MM.1S (cell line): Measurements from ENCODE around the gene ADAMTS12.

ENCODE experiments used
- DNase-seq: peaks from one replicate; pipeline ENCODE4 v3.0.0-alpha.2; 2015
- H2AFZ ChIP-seq: fragments of 300-600 bp; sonication (generic); 2 replicates; pipeline ENCODE4 v1.6.0; 2016; ENCODE audit warnings: antibody characterized with exemption, low read length
- H3F3A ChIP-seq: fragments of 300-600 bp; sonication (generic); 2 replicates; pipeline ENCODE4 v1.6.1; 2016; ENCODE audit warnings: mild to moderate bottlenecking, antibody characterized with exemption, low read length, moderate library complexity, mixed read lengths; ENCODE audit not compliant: insufficient read depth
- H3K27ac ChIP-seq: fragments of 300-600 bp; sonication (generic); 2 replicates; pipeline ENCODE4 v1.5.1; 2016; ENCODE audit warnings: mild to moderate bottlenecking, low read length
- H3K27me3 ChIP-seq: fragments of 300-600 bp; sonication (generic); replicated peaks from 2 replicates; pipeline ENCODE4 v1.6.0; 2016; ENCODE audit warnings: low read length; ENCODE audit not compliant: insufficient read depth
- H3K36me3 ChIP-seq: fragments of 300-600 bp; sonication (generic); replicated peaks from 2 replicates; pipeline ENCODE4 v1.6.1; 2016; ENCODE audit warnings: mild to moderate bottlenecking, low read length, mixed read lengths; ENCODE audit not compliant: insufficient read depth
- H3K4me1 ChIP-seq: fragments of 300-600 bp; sonication (generic); 2 replicates; pipeline ENCODE4 v1.6.1; 2016; ENCODE audit warnings: low read length, mixed read lengths
- H3K4me2 ChIP-seq: fragments of 300-600 bp; sonication (generic); 2 replicates; pipeline ENCODE4 v1.6.0; 2016; ENCODE audit warnings: low read depth, low read length
- H3K4me3 ChIP-seq: fragments of 300-600 bp; sonication (generic); 2 replicates; pipeline ENCODE4 v1.5.1; 2016; ENCODE audit warnings: low read length, mixed read lengths
- H3K79me2 ChIP-seq: fragments of 300-600 bp; sonication (generic); 2 replicates; pipeline ENCODE4 v1.6.1; 2016; ENCODE audit warnings: mixed run types, low read length, mixed read lengths
- H3K9ac ChIP-seq: fragments of 300-600 bp; sonication (generic); 2 replicates; pipeline ENCODE4 v1.6.1; 2016; ENCODE audit warnings: low read length, mixed read lengths
- H3K9me2 ChIP-seq: fragments of 300-600 bp; sonication (generic); replicated peaks from 2 replicates; pipeline ENCODE4 v1.6.1; 2016; ENCODE audit warnings: mild to moderate bottlenecking, low read length, mixed read lengths; ENCODE audit not compliant: insufficient read depth
- H3K9me3 ChIP-seq: fragments of 300-600 bp; sonication (generic); replicated peaks from 2 replicates; pipeline ENCODE4 v1.6.1; 2016; ENCODE audit warnings: mild to moderate bottlenecking, low read length, mixed read lengths; ENCODE audit not compliant: insufficient read depth
- H4K20me1 ChIP-seq: fragments of 300-600 bp; sonication (generic); 2 replicates; pipeline ENCODE4 v1.6.1; 2016; ENCODE audit warnings: mild to moderate bottlenecking, low read length, moderate library complexity, mixed read lengths; ENCODE audit not compliant: insufficient read depth
- CTCF ChIP-seq: fragments of 300-600 bp; sonication (generic); IDR thresholded peaks from 2 replicates; pipeline ENCODE4 v1.5.1; 2016; ENCODE audit warnings: antibody characterized with exemption, low read length, mixed read lengths
- EZH2 ChIP-seq: fragments of 300-600 bp; sonication (generic); optimal IDR thresholded peaks from 2 replicates; pipeline ENCODE3; 2017; ENCODE audit warnings: low read depth, mild to moderate bottlenecking, antibody characterized with exemption, low read length, mixed read lengths
- EZH2phosphoT487 ChIP-seq: fragments of 300-600 bp; sonication (generic); IDR thresholded peaks from 2 replicates; pipeline ENCODE4 v1.6.1; 2018; ENCODE audit warnings: antibody characterized with exemption, low read length

Gene ADAMTS12

DNA sequence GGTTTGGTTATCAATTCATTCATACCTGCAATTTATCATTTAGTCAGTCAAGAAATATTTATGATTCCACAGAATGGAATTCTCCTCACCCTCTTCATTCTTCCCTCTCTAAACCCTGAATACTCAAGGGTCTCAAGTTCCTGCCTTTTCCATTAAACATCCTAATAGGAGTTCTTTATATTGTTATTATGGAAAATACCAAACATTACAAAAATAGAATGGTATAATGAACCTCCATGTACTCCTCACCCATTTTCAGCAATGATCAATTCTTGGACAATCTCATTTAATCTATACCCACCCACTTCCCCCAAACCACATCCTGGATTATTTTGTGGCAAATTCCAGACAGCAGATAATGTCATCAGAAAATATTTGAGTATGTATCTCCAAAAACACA, 74.5 kb downstream of the ADAMTS12 start:
- Histone ChIP-seq H3K27ac (no peak overlapping the region), H3K27me3 (no peaks in the 10 kb centered on the region), H3K9me3 (no peaks in the 10 kb centered on the region), H3K9ac (no peak overlapping the region), H3K79me2 (no peaks in the 10 kb centered on the region), H3K36me3 (no peaks in the 10 kb centered on the region), H3K4me2 (no peak overlapping the region), H2AFZ (no peak overlapping the region), H4K20me1 (no peaks in the 10 kb centered on the region), H3K4me3 (no peak overlapping the region), H3F3A (no peaks in the 10 kb centered on the region), H3K9me2 (no peaks in the 10 kb centered on the region), H3K4me1 (no peaks in the 10 kb centered on the region)
- TF ChIP-seq EZH2phosphoT487 (no peak), CTCF (no peak), EZH2 (no peak)
- no peak for DNase-seq

- TF ChIP-seq CTCF (no peak), EZH2 (no peak), EZH2phosphoT487 (no peak)
Measured at GRCh38 chr5:33816791-33817190, 75.0 kb downstream of the ADAMTS12 start.

GRCh38 chr5:33812746-33813145, 79.0 kb downstream of the ADAMTS12 start:
- no peaks in the 10 kb centered on the region for H4K20me1 ChIP-seq
- H3K27ac ChIP-seq = no peak overlapping the region
- H3F3A ChIP-seq = no peaks in the 10 kb centered on the region
- no peaks in the 10 kb centered on the region for H3K4me1 ChIP-seq
- no peaks in the 10 kb centered on the region for H3K79me2 ChIP-seq
- no peaks in the 10 kb centered on the region for H3K27me3 ChIP-seq
- no peak overlapping the region for H2AFZ ChIP-seq
- DNase-seq = no peak
- H3K4me2 ChIP-seq = no peak overlapping the region
- no peaks in the 10 kb centered on the region for H3K9me2 ChIP-seq
- no peaks in the 10 kb centered on the region for H3K36me3 ChIP-seq
- no peak overlapping the region for H3K9ac ChIP-seq
- TF ChIP-seq EZH2phosphoT487 (no peak), CTCF (no peak), EZH2 (no peak)
- no peak overlapping the region for H3K4me3 ChIP-seq
- H3K9me3 ChIP-seq = no peaks in the 10 kb centered on the region

More at GRCh38 chr5:33816791-33817190, 75.0 kb downstream of the ADAMTS12 start:
- H3K9me2 ChIP-seq = no peaks in the 10 kb centered on the region
- H3K4me1 ChIP-seq = no peaks in the 10 kb centered on the region
- H3K79me2 ChIP-seq = no peaks in the 10 kb centered on the region
- H3K9ac ChIP-seq = no peak overlapping the region
- no peaks in the 10 kb centered on the region for H3K36me3 ChIP-seq
- no peak overlapping the region for H3K4me2 ChIP-seq
- H3K27me3 ChIP-seq = no peaks in the 10 kb centered on the region
- no peak overlapping the region for H2AFZ ChIP-seq
- H3K9me3 ChIP-seq = no peaks in the 10 kb centered on the region
- no peak for DNase-seq
- H3K4me3 ChIP-seq = no peak overlapping the region
- H3K27ac ChIP-seq = no peak overlapping the region
- H3F3A ChIP-seq = no peaks in the 10 kb centered on the region
- H4K20me1 ChIP-seq = no peaks in the 10 kb centered on the region
